GM21526 (cell line): ENCODE results near the gene DLK2.
"Not testable (repeated sequence)": the region's sequence is repeated elsewhere in the genome, so short reads cannot be mapped to it uniquely, and the experiment has no call there.

Experiments used
- ATAC-seq: cut with Tn5 transposase; IDR thresholded peaks from one replicate; pipeline ENCODE4 v1.9.1; 2021; ENCODE audit warnings: moderate library complexity; ENCODE audit not compliant: unreplicated experiment, low FRiP score

Gene DLK2

DNA sequence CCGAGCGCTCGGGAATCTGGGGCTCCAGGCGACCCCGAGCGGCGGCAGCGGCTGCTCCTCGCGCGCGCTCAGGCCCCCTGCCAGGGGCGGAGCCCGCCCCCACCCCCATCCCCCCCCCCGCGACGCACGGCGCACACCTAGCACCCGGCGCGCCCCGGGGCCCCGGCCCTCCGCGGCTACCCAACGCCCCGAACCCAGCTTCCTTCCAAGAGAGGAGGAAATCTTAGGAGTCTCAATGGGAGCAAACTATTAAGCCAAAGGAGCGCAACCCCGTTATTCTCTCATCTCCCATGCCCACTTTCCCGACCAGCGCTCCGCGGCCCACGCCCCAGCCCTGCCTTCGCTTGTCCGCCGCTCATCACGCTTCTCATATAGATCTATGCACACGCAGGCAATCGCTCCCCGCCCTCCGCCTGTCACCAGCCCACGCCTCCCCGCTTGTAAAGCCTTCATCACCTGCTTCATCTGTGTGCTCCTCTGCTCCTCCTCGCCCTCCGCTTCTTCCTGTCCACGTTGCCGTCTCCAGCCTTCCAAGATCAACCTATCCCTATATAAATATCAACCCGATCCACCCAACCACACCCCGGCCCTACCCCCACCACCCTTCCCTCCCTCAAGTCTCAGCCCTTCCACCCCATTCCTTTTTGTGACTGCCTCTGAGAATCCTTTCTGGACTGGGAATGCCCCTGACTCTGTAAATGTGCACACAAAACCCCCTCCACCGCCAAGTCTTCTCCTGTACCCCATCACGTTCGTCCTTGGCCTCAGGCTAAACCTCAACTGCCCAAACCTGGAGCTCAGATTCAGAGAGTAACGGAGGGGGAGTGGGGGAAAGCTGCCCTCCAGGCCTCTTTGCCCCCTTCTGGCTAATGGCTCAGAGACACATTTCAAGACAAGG, at the start of gene DLK2:
DLK2 (minus strand) TSS at position 18 of the 898 bp plus-strand sequence. CDS start 723 bp downstream, outside the sequence.
- ATAC-seq, result no peak

DNA sequence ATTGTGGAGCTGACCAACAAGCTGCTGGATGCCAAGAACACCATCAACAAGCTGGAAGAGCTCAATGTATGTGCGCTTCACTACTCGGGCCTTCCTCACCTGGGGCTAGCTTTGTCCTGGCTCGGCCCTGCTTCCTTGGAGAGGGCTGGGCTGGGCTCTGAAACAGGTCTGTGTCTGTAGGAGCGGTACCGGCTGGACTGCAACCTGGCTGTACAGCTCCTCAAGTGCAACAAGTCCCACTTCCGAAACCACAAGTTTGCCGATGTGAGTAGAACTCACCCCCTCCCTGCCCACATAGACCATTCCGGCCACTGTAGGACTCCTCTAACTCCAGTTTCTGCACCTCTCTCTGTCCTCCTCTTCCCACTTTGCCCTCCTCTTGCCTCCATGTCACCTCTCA, 48.1 kb upstream of the DLK2 start:
- ATAC-seq, result no peak

- no peak for ATAC-seq
Observed at GRCh38 chr6:43502666-43503065, 47.3 kb upstream of the DLK2 start.

GRCh38 chr6:43500921-43501320, 45.6 kb upstream of the DLK2 start:
- no peak for ATAC-seq

DNA sequence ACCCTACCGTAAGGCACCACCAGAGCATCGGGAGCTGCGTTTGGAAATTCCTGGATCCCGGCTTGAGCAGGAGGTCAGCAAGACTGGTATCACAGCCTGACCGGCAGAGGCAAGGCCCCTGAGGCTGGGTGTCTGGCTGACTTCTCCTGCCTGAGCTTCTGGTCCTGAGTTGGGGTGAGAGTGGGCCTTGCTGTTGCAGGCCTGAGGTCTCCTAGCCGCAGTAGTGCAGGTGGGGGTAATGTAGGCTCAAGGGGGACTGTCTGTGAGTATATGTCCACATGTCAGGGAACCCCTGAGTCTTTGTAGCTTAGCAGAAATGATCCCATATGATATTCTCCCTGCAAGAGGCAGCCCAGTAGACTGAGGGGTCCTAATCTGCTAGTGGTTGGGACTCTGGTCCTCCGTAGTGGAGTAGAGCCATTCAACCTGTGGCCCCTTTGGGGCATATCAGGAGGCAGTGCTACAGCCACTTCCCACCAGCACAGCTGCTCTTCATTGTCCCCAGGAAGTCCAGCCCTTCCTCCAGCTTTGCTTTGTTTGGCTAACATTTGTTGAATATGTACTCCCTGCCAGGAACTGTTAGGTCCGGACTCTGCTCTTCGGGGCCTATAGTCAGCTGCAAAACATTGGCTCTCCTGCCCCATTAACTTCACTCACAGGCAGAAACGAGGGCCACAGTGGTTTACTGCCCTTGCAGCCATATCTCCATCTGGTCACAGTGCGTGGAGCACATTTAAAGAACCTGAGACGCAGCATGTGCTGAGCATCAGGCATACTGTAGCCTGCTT, 43.9 kb upstream of the DLK2 start:
- ATAC-seq, result no peak

DNA sequence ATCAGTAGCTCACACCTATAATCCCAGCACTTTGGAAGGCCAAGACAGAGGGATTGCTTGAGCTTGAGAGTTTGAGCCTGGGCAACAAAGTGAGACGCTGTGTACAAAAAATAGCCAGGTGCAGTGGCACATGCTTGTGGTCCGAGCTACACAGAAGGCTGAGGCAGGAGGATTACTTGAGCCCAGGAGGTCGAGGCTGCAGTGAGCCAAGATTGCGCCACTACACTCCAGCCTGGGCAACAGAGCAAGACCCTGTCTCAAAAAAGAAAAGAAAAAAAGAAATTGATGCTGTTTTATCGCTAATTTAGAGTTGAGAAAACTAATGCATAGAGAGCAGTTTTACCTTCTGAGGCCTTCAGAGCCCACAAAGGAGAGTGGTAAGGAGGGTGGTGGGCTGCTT, 42.9 kb upstream of the DLK2 start:
- ATAC-seq, result not testable (repeated sequence)

- no peak for ATAC-seq
Observed at GRCh38 chr6:43497689-43498088, 42.3 kb upstream of the DLK2 start.

DNA sequence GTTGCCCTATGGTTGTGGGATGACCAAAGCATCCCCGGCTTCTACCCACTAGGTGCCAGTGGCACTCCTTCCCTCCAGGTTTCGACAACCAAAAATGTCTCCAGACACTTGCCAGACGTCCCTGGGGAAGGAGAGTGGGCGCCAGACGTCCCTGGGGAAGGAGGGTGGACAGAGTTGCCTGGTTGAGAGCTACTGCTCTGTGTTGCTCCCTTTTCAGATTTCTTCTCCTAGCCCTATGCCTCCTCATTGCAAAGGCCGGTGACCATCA, 41.7 kb upstream of the DLK2 start:
- no peak for ATAC-seq

DNA sequence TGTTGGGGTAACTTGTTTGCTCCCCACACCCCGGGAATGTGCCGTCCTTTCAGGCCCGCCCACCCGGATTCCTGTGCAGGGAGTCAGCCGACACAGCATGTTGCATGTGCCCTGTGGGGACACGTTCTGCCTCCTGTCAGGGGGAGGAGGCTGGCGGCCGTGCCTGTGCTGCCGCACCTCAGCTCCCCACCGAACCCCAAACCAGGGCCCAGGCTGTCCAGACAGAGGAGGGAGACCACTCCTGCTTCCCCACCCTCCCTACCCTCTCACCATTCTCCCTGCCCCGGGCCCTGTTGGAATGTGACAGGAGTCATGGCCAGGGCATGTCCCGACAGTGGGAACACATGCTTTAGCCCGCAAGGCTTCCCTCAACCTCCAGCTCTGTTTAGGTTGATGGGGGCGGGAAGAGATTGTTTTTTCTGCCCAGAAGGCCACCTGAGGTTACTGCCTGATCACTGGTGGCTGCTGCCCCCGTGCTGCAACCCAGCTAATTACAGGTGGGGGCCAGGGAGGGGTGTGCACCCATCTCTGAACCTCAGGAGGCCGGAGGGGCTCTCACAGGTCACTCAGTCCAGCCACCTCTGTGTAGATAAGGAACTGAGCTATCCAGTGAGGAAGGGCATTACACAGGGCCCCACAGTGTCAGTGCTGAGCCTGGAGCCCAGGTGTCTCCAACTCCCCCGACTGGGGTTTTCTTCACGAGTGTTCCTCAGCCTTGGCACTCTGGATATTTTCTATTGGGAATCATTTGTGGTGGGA, 41.2 kb upstream of the DLK2 start:
- no peak for ATAC-seq

DNA sequence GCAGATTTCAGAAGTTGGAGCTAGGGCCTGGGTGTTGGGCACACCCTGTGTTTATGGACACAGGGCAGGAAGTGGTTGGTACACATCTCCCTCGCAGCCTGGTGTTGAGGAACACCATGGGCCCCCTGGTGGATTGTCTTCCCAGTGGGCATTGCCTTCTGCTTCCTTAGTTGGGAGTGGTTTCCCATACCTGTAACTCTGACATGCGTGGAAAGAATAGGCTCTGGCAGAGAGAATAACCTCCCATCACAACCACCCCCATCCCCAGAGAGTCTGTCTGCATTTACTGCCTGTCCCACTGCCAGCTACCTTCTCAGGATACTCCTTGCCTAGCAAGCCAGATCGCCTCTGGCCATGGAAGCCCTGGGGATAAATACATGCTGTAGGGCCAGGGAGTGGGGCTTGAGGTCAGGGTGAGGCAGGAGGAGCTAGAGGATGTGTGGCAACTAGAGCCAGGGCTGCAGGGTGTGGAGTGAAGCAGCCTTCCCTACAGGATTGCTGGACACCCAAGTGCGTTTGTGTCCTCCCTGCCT, 40.1 kb upstream of the DLK2 start:
- no peak for ATAC-seq

DNA sequence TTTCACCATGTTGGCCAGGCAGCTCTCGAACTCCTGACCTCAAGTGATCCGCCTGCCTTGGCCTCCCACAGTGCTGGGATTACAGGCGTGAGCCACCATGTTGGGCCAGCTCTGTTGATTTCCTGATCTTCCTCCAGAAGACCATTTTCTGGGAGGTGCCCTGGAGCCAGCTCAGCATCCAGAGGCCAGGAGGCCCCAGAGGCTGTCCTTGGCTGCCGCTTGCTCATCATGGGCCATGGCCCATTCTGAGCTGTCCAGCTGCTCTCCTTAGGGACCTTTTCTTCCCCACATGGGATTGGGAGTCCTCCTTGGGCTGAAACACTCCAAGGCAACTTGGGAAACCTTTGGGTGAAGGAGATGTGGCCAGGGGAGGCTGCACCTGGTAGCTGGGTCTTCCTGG, 39.4 kb upstream of the DLK2 start:
- no peak for ATAC-seq

GRCh38 chr6:43494321-43494720, 39.0 kb upstream of the DLK2 start:
- no peak for ATAC-seq

GRCh38 chr6:43493833-43494232, 38.5 kb upstream of the DLK2 start:
- no peak for ATAC-seq

DNA sequence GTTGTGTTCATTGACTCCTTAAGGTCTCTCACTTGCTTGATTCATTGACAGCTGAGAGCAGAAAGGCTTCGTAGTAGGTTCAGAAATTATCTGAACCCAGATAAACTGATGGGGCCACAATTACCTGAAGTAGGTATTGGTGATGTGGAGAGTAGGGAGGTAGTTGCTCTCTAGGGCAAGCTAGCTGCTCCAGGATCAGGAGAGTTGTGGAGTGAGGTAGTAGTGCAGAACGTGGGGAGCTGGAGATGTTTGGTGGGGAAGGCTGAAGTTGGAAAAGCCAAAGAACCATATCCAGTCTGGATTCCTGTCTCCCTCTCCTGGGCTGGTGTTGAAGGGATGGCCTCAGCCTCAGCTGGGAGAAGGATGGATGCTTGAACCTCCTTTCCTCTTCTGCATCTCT, 37.9 kb upstream of the DLK2 start:
- no peak for ATAC-seq

DNA sequence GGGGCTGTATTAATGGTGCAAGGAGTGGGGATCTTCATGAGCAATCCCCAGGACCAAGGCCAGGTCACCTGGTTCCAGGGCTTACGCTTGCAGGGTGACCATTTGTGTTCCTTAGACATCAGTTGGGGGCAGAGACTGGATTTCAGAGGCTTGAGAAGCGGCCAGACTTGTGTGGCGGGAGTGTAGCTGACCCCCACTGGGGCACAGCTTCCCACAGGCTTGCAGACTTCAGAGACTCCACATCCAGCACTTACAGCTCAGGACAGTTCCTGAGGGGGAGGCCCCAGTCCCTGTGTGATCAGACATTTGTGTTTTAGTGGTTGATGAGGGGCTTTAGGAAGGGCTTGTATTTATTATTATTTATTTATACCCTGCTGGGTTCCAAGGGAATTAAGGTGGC, 37.3 kb upstream of the DLK2 start:
- no peak for ATAC-seq

DNA sequence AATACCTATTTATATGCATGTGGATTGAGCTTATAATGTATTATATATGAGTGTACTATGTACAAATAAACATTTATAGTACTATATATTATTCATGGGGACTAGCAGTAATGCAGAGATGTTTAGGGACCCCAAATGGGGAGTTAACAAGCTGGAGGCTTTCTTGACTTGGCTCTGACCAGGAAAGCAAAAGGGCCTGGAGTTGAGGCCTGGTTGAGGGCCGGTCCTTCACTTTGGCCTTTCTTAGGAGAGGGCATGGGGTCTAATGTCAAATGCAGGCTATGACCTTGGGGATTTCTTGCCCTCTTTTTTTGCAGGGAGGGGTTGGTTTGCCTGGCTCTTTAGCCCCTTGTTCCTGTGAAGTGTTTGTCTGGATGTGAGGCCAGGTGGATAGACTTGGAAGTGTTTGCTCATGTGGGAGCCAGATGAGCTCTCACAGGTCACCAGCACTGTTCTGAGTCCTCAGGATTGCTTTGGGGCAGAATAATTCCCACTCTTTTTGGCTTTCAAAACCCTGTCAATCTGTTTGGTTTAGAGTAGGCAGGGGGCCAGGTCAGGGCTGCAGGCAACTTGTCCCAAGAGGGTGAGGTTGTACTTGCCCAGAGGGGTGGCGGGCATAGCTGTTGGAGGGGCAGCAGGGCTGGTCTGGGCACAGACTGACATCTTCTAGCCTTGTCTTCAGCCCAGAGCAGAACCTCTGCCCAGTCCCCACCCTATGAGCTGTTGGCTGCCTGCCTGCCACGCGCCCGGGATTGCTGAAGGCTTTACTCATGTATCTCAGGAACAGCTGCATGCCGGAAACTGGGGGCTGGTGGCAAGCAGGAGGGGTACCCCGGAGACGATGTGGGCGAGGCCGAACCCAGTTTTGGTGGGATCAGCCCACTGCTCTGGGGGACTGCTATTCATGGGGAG, 36.7 kb upstream of the DLK2 start:
- ATAC-seq, result no peak

DNA sequence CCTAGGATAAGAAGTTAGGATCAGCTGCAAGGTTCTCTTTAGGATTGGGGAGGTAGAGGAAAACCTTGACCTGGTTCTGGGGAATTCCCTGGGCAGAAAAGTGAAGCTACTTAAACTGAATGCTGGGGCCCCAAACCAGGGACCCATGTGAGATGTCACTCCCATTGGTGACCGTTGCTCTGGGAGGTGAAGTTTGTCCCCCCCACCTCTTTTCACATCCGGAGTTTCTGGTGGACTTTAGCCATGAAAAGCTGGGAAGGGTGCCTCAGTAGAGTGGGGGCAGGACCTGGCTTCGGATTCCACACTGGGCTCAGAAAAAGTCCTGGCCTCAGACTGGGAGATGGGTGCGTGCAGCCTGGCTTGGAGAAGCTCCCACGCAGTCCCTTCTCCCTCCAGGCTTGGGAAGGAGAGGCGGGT, 35.2 kb upstream of the DLK2 start:
- no peak for ATAC-seq

- ATAC-seq, result no peak
Observed at GRCh38 chr6:43489277-43490072, 34.1 kb upstream of the DLK2 start.

DNA sequence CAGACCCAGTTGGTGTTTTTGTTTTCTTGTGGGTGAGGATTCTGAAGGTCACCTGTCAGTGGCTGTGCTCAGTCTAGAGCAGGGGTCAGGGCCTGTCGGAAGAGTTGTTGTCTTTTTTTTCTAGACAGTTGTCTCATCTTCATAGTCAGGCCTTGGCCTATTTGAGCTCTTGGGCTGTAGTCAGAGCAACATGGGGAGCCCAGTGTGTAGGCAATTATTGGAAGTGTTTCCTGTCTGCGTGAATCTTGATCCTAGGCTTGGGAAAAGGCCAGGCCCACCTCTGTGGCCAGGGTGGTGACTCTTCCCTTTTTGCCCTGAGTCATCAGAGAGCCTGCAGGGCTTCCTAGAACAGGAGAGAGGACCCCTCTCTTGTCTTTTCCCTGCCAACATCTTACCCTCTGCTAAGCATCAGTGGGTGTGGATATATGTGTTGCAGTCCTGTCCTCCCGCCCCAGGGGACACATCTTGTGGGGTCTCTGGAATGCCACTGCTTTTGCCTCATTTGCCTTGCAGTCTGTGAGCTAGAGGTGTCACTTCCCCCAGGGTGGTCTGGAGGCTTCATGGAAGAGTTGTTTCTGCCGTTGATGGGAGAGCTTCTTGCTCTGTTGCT, 33.4 kb upstream of the DLK2 start:
- ATAC-seq, result no peak
